ENCODE data around the gene MTF1.

- TF ChIP-seq POLR2A (IDR thresholded peaks at IDR 0.05; ENCODE audit: low read depth) = no peak
- TF ChIP-seq POLR2AphosphoS5 (IDR thresholded peaks at IDR 0.05) = no peak
- no peak for TF ChIP-seq CTCF (IDR thresholded peaks at IDR 0.05)
These were observed 91.9 kb downstream of the MTF1 start for GRCh38 chr1:37767488-37767887.

All from esophagus muscularis mucosa (tissue), 3 donors.